HuH-7 (cell line): ENCODE data around the gene DLAT.
"Not testable (repeated sequence)": the region's sequence is repeated elsewhere in the genome, so short reads cannot be mapped to it uniquely, and the experiment has no call there.

Experiments
- DNase-seq: peaks from one replicate; pipeline ENCODE4 v3.0.0; 2011; ENCODE audit warnings: low spot score

Gene DLAT

DNA sequence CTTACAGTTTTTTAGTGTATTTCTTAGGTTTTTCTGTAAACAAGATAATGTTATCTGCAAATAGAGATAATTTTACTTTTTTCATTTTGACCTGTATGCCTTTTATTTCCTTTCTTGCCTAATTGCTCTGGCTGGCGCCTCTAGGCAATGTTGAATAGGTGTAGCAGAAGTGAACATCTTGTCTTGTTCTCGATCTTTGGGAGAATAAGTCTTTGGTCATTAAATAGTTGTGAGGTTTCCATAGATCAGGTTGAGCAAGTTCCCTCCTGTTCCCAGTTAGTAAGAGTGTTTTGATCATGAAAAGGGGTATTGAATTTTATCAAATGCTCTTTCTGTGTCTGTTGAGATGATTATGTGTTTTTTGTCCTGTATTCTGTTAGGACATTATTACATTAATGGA lies 24.6 kb downstream of the DLAT start:
- DNase-seq, result no peak

DNA sequence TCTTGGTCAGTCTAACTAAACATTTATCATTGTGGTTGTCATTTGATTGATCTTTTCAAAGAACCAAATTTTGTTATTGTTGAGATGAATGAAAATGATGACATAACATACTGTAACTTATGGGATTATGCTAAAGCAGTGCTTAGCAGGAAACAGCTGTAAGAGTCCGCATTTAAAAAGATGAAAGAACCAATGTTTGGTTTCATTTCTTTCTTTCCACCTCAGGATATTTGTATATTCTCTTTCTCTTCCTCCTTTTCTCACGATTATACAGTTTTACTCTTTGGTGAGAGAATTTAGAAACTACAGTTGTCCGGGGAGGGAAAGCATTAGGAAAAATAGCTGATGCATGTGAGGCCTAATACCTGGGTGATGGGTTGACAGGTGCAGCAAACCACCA lies 25.5 kb downstream of the DLAT start:
- no peak for DNase-seq

DNA sequence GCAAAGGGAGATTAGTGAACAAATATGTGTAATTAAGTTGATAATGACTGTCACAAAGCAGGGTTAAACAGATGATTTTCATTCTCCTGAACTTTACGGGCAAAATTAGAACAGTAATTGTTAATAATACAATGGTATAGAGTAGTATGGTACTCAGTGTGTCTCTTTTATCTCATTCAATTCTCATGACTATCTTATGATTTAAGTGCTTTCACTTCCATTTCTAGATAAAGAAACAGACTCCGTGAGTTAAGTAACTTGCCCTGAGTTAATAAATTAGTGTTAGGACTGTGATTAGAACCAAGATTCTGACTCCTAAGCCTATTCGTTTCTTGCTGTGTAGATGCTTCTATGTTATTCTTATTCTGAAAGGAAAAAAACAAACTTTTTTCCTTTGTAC lies 26.6 kb downstream of the DLAT start:
- no peak for DNase-seq

DNA sequence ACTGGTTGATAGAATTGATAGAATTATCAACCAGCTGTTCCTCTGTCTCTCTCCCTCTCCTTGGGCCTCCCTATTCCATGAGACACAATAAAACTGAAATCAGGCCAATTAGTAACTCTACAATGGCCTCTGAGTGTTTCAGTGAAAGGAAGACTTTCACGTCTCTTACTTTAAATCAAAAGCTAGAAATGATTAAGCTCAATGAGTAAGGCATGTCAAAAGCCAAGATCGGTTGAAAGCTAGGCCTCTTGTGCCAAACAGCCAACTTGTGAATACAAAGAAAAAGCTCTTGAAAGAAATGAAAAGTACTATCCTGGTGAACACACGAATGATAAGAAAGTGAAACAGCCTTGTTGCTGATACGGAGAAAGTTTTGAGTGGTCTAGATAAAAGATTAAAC lies 32.0 kb downstream of the DLAT start:
- DNase-seq, result no peak

DNA sequence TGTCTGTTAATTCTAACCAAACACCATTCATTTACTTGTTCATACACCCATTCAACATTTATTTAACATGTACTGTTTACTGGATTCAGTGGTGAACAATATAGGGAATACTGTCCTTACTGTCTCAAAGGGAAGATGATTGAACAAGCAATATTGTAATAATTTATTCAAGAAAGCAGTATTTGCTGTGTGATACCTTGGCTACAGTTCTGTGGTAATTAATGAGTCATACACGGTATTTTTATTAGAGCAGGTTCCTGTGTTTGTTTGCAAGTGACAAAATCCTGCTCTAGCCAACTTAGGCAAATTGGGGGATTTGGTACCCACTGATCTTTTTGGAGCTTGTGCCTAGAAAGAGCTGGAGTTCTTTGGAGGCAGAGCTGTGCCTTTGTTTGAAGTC lies 32.9 kb downstream of the DLAT start:
- DNase-seq, result no peak

DNA sequence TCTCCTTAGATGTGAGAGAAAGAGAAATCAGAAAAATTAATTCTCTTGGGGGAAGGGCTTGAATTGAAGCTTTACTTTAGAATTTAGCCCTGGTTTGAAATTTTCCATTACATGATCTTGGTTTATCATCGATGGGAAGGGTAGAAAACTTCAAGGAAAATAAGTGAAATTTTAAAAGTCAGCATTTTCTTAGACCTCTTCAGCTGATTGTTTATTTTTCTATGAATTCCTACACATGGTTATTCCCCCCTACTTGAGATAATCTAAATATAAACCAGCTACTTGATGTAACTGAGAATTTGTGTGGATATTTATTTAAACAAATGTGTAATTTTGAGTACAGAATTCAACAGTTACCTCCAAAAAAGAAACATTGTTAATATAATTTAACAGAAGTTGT lies 37.7 kb downstream of the DLAT start:
- no peak for DNase-seq

DNA sequence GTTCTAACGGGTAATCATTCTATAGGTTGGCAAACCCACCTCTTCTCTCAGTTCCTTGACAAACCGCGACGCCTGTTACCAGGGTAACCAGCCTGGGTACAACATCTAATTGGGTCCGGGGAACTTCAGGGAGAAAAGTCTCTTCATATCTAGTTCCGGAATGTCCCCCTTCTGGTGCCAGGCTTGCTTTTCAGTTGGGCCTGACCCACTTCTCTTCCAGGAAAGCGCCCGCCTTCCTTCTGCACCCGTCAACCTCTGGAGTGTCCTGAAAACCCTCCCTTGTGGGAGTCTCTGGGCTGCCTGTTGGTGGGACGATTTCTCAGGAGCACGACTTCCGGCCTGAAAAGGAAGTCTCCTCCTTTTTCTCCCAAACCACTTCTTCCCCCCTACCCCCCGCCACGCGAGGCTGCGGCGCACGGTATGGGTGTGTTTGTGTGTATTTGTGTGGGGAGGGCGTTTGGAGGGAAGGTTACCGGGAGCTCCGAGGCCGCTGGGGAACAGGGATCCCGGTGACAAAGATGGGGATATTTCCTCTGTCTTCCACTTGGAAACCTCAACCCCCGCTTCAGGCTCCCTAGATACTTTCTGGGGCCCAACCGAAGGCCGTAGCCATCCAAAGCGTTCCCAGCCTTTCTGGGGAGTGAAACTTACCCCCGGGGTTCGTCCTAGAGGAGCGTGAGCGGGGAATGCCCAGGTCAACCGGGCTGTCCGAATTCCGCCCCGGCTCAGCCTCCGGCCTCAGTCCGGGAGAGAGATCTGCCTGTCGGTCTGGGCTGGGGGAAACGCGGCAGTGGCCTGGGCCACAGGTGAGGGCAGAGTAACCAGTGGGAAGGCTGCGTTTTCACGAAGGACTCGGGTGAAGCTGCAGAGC lies 49.0 kb downstream of the DLAT start, which contains the start of the genes NKAPD1 and PIH1D2:
TSS of gene NKAPD1 (plus strand) at position 359 of the 871 bp plus-strand sequence. CDS start 1,276 bp downstream, outside the sequence.
TSS of gene PIH1D2 (minus strand) at position 77 of the 871 bp plus-strand sequence. CDS start 843 bp downstream, outside the sequence.
- DNase-seq, result peak; percentile 69

DNA sequence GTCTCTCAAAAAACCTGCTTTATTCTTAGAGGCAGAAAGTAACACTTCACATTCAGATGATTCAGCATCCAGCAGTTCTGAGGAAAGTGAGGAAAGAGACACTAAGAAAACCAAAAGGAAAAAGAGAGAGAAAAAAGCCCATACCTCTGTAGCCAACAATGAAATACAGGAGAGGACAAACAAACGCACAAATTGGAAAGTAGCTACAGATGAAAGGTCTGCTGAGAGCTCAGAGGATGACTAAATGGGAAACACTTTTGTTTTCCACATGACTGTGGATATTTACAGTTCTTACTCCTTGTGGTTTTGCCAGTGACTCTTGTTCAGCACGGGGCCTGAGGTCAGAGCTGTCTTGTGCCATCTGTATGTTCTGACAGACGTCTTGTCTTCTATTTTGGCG lies 57.5 kb downstream of the DLAT start:
- no peak for DNase-seq

DNA sequence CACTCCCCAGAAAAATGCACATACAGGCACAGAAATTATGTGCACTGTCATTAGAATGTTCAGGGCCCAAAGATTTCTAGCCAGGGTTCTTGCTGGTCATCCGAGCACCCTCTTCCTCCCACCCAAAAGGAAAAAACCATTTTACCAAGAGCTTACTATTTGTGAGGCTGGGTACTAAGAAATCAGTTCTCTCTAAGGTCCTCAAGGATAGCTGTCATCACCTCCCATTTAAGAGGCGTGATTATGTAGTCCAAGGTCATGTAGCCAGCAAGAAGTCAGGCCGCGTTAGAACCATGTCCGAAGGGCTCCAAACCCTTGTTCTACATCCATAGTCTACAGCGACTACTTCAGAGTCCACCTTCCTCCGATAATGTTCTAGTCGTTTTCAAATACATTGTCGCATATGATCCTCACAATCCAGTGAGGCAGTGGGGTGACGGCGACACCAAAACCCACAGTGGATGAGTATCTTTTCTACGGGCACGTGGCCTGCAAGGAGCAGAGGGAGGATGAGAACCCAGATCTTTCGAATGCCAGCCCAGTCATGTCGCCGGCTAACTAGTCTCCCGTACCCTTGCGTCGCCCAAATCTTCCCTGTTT lies 60.7 kb downstream of the DLAT start:
- no peak for DNase-seq

DNA sequence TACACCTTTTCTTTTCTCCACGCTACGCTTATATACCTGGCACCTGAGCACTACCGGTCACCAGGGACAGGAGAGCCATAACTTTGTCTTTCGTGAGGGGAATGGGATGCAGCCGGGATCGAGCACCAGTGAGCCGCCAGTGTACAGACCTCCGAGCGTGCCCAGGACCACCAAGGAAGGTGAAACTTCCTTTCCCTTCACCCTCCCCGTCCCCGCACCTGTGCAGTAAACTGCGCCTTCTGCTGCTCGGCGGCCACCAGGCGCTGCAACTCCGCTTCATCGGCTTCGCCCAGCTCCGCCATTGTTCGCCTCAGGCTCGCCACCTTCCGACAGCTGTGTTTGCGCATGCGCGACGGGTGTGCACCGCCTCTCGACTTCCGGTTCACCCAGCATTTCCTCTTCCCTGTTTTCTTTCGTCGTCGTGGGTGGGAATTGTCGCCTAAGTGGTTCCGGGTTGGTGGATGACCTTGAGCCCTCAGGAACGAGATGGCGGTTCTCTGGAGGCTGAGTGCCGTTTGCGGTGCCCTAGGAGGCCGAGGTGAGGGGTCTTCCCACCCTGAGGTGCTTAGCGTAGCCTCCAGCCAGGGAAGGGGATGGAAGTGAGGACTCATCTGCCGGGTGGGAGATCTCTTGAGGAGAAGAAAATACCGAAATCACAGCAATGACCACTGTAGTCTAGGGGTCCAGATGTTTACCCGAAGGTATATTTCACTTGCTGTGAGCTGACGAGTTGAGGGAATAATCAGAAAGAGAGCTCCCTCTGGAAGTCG lies 61.4 kb downstream of the DLAT start, which contains the start of the genes SDHD and TIMM8B:
TSS of gene SDHD (plus strand) at position 452 of the 770 bp plus-strand sequence. CDS start at position 487, 35 bp downstream.
TSS of gene TIMM8B (minus strand) at position 335 of the 770 bp plus-strand sequence. CDS start at position 302, 33 bp downstream.
- DNase-seq, result peak; percentile 86

DNA sequence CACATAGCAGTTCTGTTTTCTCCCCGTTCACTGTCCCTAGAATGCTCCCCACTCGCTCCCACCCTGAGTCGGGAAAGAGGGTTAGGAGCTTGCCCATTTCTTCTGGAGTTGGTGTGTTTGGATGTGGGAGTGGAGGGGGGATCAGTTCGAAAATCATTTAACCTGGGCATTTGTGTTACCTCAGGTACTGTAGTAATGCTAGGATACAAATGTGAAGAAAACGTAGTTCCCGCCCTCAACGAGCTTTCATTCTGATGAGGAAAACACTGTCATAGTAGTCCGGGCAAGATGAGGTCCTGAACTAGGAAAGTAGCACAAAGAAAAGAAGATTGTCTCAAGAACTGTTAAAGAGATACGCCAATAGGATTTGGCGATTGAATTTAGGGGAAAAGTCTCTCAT lies 62.0 kb downstream of the DLAT start:
- DNase-seq, result no peak

DNA sequence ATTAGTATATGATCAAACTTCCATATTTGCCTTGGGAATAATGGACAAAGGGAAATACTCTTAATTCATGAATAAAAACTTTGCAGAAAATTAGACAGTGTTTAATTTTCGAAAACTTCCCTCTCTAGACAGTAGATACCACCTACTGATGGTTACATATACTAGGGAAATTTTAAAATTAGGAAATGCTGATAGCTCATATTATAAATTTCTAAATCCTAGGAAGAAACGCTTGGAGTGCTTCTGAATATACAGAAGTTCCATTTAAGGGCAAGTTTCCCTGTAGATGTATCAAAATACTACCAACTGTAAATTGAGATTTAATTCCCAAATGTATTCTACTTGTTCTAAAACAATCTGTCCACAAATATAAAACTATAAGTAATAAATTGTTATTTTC lies 70.1 kb downstream of the DLAT start:
- not testable (repeated sequence) for DNase-seq

DNA sequence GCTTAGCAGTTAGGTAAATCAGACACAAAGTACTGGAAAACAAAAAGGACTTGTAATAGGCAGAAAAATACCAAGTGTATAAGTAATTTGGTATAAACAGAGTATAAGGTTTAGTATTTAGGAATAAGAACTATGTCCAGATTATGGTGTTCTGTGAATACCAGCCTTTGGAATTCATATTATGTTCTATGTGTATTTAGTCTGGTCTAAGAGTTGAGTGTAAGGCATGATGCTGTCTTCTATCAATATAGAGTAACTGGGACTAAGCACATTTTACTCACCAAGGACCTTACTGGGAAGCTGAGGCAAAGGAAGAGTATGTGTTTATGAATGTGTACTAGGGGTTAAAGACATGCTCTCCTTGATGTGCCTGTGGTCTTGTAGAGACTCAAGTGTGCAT lies 71.0 kb downstream of the DLAT start:
- no peak for DNase-seq

DNA sequence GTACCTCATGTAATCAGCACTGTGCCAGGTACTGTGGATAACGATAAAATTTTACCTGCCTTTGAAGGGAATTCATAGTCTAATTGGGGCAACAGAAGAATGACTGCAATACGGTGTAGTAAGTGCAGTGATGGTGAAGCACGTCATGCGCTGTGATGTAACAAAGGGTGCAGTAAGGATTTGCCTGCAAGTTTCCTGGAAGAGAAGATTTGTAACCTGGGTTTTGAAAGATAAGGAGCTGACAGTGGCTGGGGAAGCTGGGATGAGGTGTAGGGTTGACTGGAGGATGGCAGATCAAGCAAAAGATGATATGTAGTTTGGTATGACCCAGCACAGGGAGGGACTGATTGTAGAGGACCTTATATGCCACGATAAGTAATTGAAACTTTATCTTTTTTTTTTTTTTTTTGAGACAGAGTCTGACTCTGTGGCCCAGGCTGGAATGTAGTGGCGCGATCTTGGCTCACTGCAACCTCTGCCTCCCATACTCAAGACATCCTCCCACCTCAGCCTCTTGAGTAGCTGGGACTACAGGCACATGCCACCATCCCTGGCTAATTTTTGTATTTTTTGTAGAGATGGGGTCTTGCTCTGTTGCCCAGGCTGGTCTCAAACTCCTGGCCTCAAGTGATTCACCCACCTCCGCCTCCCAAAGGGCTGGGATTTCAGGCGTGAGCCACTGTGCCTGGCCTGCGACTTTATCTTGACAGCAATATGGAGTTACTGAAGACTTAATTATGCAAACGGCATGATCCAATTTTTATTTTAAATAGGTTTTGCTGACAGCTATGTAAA lies 72.7 kb downstream of the DLAT start:
- DNase-seq, result no peak

DNA sequence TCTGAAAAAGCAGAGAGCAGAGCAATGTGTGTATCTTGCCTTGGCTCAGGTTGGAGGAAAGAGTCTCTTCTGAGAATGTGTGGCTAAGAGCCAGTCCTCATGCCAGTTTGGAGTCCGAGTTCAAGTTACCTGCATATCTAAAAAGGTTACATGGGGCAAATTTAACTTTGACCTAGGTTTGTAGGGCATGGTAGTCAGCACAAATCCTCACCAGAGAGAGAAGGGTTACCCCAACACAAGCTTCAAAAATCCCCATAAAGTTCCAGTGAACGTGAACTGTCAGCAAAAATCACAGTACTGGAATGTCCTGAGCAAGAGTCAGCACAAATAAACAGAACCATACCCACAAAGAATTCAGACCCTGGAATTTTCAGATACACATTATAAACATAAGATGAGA lies 75.3 kb downstream of the DLAT start:
- no peak for DNase-seq

DNA sequence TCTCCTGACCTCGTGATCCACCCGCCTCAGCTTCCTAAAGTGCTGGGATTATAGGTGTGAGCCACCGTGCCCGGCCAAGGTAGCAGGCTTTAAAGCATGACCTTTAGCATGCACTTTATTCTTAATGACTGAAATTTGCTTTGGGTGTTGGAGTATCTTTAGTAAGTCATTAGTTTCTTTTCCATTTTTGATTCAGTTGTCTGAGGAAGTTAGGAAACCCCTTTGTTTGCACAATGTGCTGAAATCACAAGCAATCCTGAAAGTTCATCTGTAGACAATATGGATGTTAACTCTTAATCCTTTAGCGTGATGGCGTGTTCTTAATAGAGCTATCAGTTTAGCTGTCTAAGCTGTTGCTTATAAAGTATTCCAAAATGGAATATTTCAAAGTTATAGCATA lies 78.2 kb downstream of the DLAT start:
- no peak for DNase-seq

DNA sequence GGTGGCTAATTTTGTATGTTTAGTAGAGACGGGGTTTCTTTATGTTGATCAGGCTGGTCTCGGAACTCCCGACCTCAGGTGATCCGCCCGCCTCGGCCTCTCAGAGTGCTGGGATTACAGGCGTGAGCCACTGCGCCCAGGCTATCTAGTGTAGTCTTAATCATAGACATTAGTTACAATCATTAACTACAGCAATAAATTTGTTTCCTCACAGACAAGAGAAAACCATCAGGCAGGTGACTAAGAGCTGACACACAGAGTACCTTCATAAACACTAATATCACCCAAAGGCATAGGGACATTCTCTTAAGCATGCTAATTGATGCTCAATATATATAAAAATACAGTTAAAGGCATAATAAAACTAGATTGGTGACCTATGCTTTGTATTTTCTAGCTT lies 80.9 kb downstream of the DLAT start:
- DNase-seq, result no peak
